ENCODE measurements around the gene ZMYND8. TPM values are rescaled to one million over a fixed set of nuclear protein-coding genes. Genes with fewer than 3 reads are reported as not detected.

ZMYND8 gene
- total RNA-seq, 1 experiment from 2014 or later: 44.1 TPM

DNA sequence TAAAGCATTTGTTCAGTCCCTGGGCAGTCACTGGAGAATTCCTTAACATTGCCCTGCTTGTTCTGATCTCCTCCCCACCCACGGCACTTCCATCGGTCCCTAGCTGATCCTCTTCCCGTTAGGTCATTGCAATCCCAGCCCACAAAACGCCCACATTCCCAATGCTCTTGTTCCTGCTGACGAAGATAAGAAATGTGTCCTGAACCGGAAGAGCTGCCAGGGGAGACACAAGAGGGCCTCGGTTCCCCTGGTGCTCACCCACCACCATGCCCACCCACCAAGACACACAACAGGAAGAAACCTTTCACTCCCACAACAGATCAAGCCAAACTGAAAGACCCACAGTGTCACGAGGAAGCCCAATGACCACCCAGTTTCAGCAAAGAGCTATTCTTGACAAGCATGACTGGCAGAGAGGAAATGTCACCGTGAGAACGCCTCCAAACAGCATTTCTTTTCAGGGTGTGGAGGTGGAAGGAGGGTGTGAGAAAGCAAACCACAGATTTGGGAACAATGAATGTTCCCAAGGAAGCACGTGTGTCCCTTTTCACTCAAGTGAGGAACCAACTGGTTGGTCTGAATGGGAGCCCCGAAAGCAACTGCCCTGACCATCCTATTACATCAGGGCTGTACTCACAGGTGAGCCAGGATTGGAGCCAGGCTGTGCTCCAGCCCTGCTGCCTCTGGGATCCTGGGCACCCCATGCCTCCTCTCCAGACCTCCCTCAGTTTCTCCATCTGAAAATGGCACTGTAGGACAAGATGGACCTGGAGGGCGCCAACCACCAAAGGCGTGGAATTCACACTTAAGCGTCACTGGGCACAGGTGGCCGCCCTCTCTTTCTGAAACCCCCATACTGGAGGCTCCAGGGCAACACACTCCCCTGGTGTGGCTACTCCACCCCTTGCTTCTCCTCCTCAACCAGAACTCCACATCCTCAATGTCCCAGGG is 97.5 kb downstream of the ZMYND8 start:
- Histone ChIP-seq H3K4me2 (ENCODE audit: low read depth, low read length, poor library complexity, severe bottlenecking) (no peak overlapping the region), H3K27me3 (ENCODE audit: low read length) (no peaks in the 10 kb centered on the region), H3K9me2 (replicated peaks; ENCODE audit: insufficient read depth, low read length) (no peaks in the 10 kb centered on the region), H3K9me3 (ENCODE audit: low read length) (no peaks in the 10 kb centered on the region), H3K27ac (ENCODE audit: low read length) (peak overlapping the region; percentile 97; the same call in 1 of the 2 replicates), H3K79me2 (ENCODE audit: low read length) (peaks cover 72% of the 10 kb centered on the region), H3K36me3 (ENCODE audit: insufficient read depth, low read length) (peaks cover 53% of the 10 kb centered on the region), H3K4me3 (ENCODE audit: low read length) (no peak overlapping the region), H2AFZ (ENCODE audit: low read length) (no peak overlapping the region), H3K9ac (ENCODE audit: low read length) (no peak overlapping the region), H4K20me1 (ENCODE audit: insufficient read depth, low read depth, low read length) (no peaks in the 10 kb centered on the region), H3K4me1 (ENCODE audit: low read length) (peaks cover 35% of the 10 kb centered on the region)
- DNase-seq: no peak

DNA sequence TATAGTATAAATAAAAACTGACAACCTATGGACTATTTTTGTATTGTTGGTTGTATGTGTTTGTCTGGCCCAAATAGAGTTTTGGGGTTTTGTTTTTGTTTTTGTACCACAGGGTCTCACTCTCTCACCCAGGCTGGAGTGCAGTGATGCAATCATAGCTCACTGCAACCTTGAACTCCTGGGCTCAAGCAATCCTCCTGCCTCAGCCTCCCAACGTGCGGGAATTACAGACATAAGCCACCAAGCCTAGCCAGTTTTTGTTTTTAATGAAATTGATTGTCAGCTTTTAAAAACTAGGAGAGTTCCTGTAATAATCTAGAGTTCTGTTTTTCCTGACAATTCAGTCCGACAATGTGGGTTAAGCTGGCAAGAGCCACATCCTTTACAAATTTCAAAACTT is 98.7 kb downstream of the ZMYND8 start:
- peaks cover 33% of the 10 kb centered on the region for H3K4me1 ChIP-seq (ENCODE audit: low read length)
- peaks cover 81% of the 10 kb centered on the region for H3K79me2 ChIP-seq (ENCODE audit: low read length)
- no peaks in the 10 kb centered on the region for H3K9me2 ChIP-seq (replicated peaks; ENCODE audit: insufficient read depth, low read length)
- no peak overlapping the region for H2AFZ ChIP-seq (ENCODE audit: low read length)
- H3K9me3 ChIP-seq (ENCODE audit: low read length): no peaks in the 10 kb centered on the region
- H3K4me2 ChIP-seq (ENCODE audit: low read depth, low read length, poor library complexity, severe bottlenecking): no peak overlapping the region
- peaks cover 55% of the 10 kb centered on the region for H3K36me3 ChIP-seq (ENCODE audit: insufficient read depth, low read length)
- no peaks in the 10 kb centered on the region for H3K27me3 ChIP-seq (ENCODE audit: low read length)
- DNase-seq: no peak
- no peak overlapping the region for H3K9ac ChIP-seq (ENCODE audit: low read length)
- no peak overlapping the region for H3K4me3 ChIP-seq (ENCODE audit: low read length)
- no peak overlapping the region for H3K27ac ChIP-seq (ENCODE audit: low read length)
- H4K20me1 ChIP-seq (ENCODE audit: insufficient read depth, low read depth, low read length): no peaks in the 10 kb centered on the region

DNA sequence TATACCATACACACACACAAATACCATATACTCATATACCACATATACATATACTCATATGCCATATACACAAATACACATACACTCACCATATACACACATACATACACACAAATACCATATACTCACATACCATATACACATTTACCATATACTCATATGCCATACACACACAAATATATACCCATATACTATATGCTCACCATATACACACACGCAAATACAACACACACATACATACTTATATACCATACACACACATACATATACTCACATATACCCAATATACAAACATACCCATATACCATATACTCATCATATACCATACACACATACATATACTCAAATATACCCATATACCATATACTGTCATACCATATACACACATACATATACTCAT is 99.2 kb downstream of the ZMYND8 start:
- no peak overlapping the region for H3K4me3 ChIP-seq (ENCODE audit: low read length)
- peaks cover 55% of the 10 kb centered on the region for H3K36me3 ChIP-seq (ENCODE audit: insufficient read depth, low read length)
- no peak overlapping the region for H3K9ac ChIP-seq (ENCODE audit: low read length)
- no peaks in the 10 kb centered on the region for H3K9me2 ChIP-seq (replicated peaks; ENCODE audit: insufficient read depth, low read length)
- no peak overlapping the region for H3K4me2 ChIP-seq (ENCODE audit: low read depth, low read length, poor library complexity, severe bottlenecking)
- H3K79me2 ChIP-seq (ENCODE audit: low read length): peaks cover 83% of the 10 kb centered on the region
- peaks cover 33% of the 10 kb centered on the region for H3K4me1 ChIP-seq (ENCODE audit: low read length)
- H3K9me3 ChIP-seq (ENCODE audit: low read length): no peaks in the 10 kb centered on the region
- H3K27ac ChIP-seq (ENCODE audit: low read length): no peak overlapping the region
- H3K27me3 ChIP-seq (ENCODE audit: low read length): no peaks in the 10 kb centered on the region
- no peak overlapping the region for H2AFZ ChIP-seq (ENCODE audit: low read length)
- no peaks in the 10 kb centered on the region for H4K20me1 ChIP-seq (ENCODE audit: insufficient read depth, low read depth, low read length)
- no peak for DNase-seq

DNA sequence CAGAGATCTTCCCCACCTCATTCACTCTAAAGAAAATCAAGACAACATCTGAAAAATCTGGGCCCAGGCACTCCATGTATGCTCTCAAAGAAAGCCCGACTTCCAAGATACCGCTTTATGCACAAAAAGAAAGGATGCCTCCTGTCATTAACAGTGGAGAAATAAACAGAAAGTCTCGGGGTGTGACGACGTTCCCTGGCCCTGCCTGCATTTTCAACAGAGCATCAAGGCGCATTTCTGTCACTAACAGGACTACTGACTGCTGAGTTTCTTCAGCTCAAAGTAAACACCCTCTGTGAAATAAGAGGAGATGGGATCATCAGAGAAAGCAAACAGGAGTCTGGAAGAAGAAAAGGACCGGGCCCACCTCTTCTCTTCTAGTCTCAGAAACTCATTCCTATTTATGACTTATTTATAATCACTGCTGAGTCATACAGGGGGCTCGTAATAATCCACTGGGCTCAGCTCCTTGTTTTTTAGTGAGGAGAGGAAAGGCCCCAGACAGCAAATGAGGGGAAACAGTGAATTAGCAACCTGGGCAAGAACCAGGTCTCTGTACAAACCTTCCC is 99.7 kb downstream of the ZMYND8 start:
- peaks cover 53% of the 10 kb centered on the region for H3K36me3 ChIP-seq (ENCODE audit: insufficient read depth, low read length)

DNA sequence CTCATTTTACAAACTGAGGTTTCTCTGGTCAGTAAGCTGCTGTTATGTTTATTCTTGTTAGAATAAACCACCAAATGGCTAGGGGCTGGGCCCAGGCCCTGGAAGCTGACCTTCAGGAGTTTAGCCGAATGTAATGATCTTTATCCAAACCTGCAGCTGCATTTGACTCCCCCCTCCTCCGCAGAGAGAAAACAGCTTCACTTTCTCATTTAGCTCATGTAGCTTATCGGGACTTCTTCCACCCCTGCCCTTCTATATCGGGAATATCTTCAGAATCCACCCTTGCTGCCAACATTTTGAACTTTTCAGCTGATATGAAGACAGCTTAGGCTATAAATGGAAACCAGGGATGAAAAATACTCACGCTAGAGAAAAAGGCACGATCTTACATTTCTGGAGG is 102.6 kb downstream of the ZMYND8 start:
- no peak for DNase-seq
- Histone ChIP-seq H3K4me3 (ENCODE audit: low read length) (no peak overlapping the region), H3K79me2 (ENCODE audit: low read length) (peaks cover 73% of the 10 kb centered on the region), H3K36me3 (ENCODE audit: insufficient read depth, low read length) (peaks cover 52% of the 10 kb centered on the region), H2AFZ (ENCODE audit: low read length) (no peak overlapping the region), H3K4me1 (ENCODE audit: low read length) (peaks cover 18% of the 10 kb centered on the region), H3K4me2 (ENCODE audit: low read depth, low read length, poor library complexity, severe bottlenecking) (no peak overlapping the region), H3K9me3 (ENCODE audit: low read length) (no peaks in the 10 kb centered on the region), H3K9ac (ENCODE audit: low read length) (no peak overlapping the region), H3K27ac (ENCODE audit: low read length) (no peak overlapping the region), H3K27me3 (ENCODE audit: low read length) (no peaks in the 10 kb centered on the region), H3K9me2 (replicated peaks; ENCODE audit: insufficient read depth, low read length) (no peaks in the 10 kb centered on the region), H4K20me1 (ENCODE audit: insufficient read depth, low read depth, low read length) (no peaks in the 10 kb centered on the region; the same call in 1 of the 2 replicates)

More for the DNA sequence above, 99.7 kb downstream of the ZMYND8 start:
- no peak for DNase-seq
- Histone ChIP-seq H2AFZ (ENCODE audit: low read length) (no peak overlapping the region), H3K4me2 (ENCODE audit: low read depth, low read length, poor library complexity, severe bottlenecking) (no peak overlapping the region), H3K9ac (ENCODE audit: low read length) (no peak overlapping the region), H3K4me1 (ENCODE audit: low read length) (peaks cover 29% of the 10 kb centered on the region), H3K4me3 (ENCODE audit: low read length) (no peak overlapping the region), H3K9me2 (replicated peaks; ENCODE audit: insufficient read depth, low read length) (no peaks in the 10 kb centered on the region), H3K79me2 (ENCODE audit: low read length) (peaks cover 78% of the 10 kb centered on the region), H3K9me3 (ENCODE audit: low read length) (no peaks in the 10 kb centered on the region), H3K27me3 (ENCODE audit: low read length) (no peaks in the 10 kb centered on the region), H3K27ac (ENCODE audit: low read length) (no peak overlapping the region), H4K20me1 (ENCODE audit: insufficient read depth, low read depth, low read length) (no peaks in the 10 kb centered on the region)

DNA sequence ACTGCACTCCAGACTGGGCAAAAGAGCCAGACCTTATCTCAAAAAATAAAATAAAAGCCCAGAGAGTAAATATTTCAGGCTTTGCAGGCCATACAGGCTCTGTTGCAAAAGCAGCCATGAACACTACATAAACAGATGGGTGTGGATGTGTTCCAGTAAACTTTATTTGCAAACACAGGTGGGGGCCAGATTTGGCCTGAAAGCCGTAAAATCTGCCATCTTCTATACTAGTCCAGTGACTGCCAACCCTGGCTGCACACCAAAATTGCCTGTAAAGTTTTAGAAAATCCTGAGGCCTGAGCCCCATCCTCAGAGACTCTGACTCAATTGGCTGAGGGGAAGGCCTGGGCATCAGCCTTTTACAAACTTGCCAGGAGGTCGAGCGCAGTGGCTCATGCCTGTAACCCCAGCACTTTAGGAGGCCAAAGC is 103.6 kb downstream of the ZMYND8 start:
- no peak overlapping the region for H3K4me3 ChIP-seq (ENCODE audit: low read length)
- H3K9me3 ChIP-seq (ENCODE audit: low read length): no peaks in the 10 kb centered on the region
- no peak for DNase-seq
- H3K27me3 ChIP-seq (ENCODE audit: low read length): no peaks in the 10 kb centered on the region
- H3K9ac ChIP-seq (ENCODE audit: low read length): no peak overlapping the region
- H3K79me2 ChIP-seq (ENCODE audit: low read length): peaks cover 73% of the 10 kb centered on the region
- peaks cover 8% of the 10 kb centered on the region; the same call in 1 of the 2 replicates for H4K20me1 ChIP-seq (ENCODE audit: insufficient read depth, low read depth, low read length)
- H3K36me3 ChIP-seq (ENCODE audit: insufficient read depth, low read length): peaks cover 56% of the 10 kb centered on the region
- no peak overlapping the region for H3K27ac ChIP-seq (ENCODE audit: low read length)
- no peak overlapping the region for H3K4me2 ChIP-seq (ENCODE audit: low read depth, low read length, poor library complexity, severe bottlenecking)
- H3K4me1 ChIP-seq (ENCODE audit: low read length): peaks cover 18% of the 10 kb centered on the region
- no peaks in the 10 kb centered on the region for H3K9me2 ChIP-seq (replicated peaks; ENCODE audit: insufficient read depth, low read length)
- H2AFZ ChIP-seq (ENCODE audit: low read length): no peak overlapping the region

DNA sequence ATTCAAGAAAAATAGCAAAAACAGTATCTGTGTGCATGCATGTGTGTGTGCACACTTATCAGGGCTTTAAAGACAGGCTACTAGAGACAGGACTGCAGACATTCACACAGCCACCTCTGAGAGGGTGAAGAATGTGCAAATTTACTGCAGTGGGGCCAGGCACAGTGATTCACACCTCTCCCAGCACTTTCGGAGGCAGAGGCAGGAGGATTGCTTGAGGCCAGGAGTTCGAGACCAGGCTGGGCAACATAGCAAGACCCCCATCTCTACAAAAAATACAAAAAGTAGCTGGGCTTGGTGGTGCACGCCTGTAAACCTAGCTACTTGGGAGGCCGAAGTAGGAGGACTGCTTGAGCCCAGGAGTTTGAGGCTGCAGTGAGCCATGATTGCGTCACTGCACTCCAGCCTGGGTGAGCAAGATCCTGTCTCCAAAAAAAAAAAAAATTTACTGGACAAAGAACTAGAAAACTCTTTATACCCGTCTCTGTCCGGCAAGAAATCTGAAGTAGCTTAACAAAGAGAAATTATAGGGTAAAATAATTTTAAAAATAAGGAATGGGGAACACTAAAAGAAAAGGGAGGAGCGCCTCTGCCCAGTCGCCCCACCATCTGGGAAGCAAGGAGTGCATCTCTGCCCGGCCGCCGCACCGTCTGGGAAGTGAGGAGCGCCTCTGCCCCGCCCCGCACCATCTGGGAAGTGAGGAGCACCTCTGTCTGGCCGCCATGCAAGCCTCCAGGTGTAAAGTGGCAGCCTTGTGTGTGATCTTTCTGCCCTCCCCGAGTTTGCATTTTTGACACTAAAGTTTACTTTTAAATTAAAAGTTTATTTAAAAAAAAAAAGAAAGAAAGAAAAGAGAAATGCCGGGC is 105.1 kb downstream of the ZMYND8 start:
- H2AFZ ChIP-seq (ENCODE audit: low read length): no peak overlapping the region
- no peaks in the 10 kb centered on the region for H3K9me3 ChIP-seq (ENCODE audit: low read length)
- no peak overlapping the region for H3K4me2 ChIP-seq (ENCODE audit: low read depth, low read length, poor library complexity, severe bottlenecking)
- DNase-seq: no peak
- H3K9ac ChIP-seq (ENCODE audit: low read length): no peak overlapping the region
- H3K4me3 ChIP-seq (ENCODE audit: low read length): no peak overlapping the region
- H3K79me2 ChIP-seq (ENCODE audit: low read length): peaks cover 73% of the 10 kb centered on the region
- peaks cover 18% of the 10 kb centered on the region for H3K4me1 ChIP-seq (ENCODE audit: low read length)
- peaks cover 8% of the 10 kb centered on the region; the same call in 1 of the 2 replicates for H4K20me1 ChIP-seq (ENCODE audit: insufficient read depth, low read depth, low read length)
- no peaks in the 10 kb centered on the region for H3K9me2 ChIP-seq (replicated peaks; ENCODE audit: insufficient read depth, low read length)
- peaks cover 62% of the 10 kb centered on the region for H3K36me3 ChIP-seq (ENCODE audit: insufficient read depth, low read length)
- H3K27me3 ChIP-seq (ENCODE audit: low read length): no peaks in the 10 kb centered on the region
- H3K27ac ChIP-seq (ENCODE audit: low read length): 0 out of 2 replicates have a peak overlapping the region, but pooled peaks have one; percentile 8
